ENCODE measurements around the gene RSRC1. TPM values are rescaled to one million over a fixed set of nuclear protein-coding genes. Genes with fewer than 3 reads are reported as not detected.

Gene RSRC1
- total and polyA plus RNA-seq, 9 donors: 20.6 to 41.2 (median 22.2) TPM

DNA sequence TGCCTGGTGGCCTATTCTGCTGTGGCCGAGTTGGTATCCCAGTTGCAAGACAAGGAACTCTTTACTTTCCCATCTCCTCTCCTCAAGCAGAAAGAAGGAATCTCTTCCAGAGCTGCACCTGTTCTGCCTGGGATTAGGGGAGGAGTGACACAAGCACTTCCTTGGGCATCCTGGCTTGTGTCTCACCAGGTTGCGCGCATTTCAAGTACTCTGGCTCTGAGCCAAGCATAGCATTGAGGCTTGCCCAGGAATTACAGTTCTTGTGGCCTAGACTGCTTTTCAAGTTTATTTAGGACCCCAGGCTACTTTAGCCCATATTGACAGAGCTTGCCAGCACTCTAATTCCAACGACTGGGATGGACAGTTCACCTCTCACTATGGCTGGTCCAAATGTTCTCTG, 150.5 kb downstream of the RSRC1 start:
- 92% methylated on average over 3 of the region's 4 CpGs for WGBS (ENCODE audit: insufficient coverage)
- no peak for DNase-seq
- Histone ChIP-seq H3K9me3 (replicated peaks; ENCODE audit: control insufficient read depth, low read depth, low read length) (peaks cover 4% of the 10 kb centered on the region), H3K36me3 (ENCODE audit: control insufficient read depth, insufficient read depth, low read length) (no peaks in the 10 kb centered on the region), H3K27ac (ENCODE audit: low read length) (no peak overlapping the region), H3K27me3 (ENCODE audit: control insufficient read depth, insufficient read depth, low read length) (no peaks in the 10 kb centered on the region), H3K4me1 (ENCODE audit: control insufficient read depth, insufficient read depth, low read length) (no peaks in the 10 kb centered on the region), H3K4me3 (ENCODE audit: low read length) (no peak overlapping the region)

DNA sequence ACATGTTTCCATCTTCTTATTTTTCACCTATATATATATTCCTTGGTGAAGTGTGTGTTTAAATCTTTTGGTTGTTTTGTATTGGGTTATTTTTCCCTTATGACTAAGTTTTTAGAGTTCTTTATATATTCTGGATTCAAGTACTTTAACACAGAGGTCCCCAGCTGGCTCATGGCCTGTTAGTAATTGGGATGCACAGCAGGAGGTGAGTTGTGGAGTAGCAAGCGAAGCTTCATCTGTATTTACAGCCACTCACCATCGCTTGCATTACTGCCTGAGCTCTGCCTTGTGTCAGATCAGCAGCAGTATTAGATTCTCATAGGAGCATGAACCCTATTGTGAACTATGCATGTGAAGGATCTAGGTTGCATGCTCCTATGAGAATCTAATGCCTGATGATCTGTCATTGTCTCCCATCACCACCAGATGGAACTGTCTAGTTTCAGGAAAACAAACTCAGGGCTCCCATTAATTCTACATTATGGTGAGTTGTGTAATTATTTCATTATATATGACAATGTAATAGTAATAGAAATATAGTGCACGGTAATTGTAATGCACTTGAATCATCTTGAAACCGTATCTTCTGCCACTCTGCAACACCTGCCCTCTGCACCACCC, 151.6 kb downstream of the RSRC1 start:
- Histone ChIP-seq H3K27ac (ENCODE audit: low read length) (no peak overlapping the region), H3K36me3 (ENCODE audit: control insufficient read depth, insufficient read depth, low read length) (no peaks in the 10 kb centered on the region), H3K9me3 (replicated peaks; ENCODE audit: control insufficient read depth, low read depth, low read length) (peaks cover 2% of the 10 kb centered on the region), H3K4me3 (ENCODE audit: low read length) (no peak overlapping the region), H3K4me1 (ENCODE audit: control insufficient read depth, insufficient read depth, low read length) (no peaks in the 10 kb centered on the region), H3K27me3 (ENCODE audit: control insufficient read depth, insufficient read depth, low read length) (no peaks in the 10 kb centered on the region)
- WGBS (ENCODE audit: insufficient coverage): 100% methylated on average over 2 of the region's 4 CpGs
- DNase-seq: no peak

DNA sequence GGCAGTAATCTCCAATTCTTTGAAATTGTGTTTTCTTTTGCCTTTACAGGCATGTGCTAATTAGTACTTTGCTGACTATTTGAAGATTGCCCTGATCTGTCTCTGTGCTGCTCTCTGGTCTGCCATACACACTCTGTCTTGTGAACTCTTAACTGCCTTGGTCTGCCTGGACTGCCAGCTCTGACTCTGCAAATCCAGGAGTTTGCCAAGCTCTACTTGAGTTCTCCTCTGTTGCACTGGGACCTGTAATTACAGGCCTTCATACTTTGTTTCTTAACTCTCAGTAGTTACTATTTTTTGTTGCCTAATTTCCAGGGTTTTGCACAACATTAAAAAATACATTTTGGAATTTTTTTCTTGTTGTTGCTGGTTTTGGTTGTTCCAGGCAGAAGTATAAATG, 155.0 kb downstream of the RSRC1 start:
- H3K4me1 ChIP-seq (ENCODE audit: control insufficient read depth, insufficient read depth, low read length): no peaks in the 10 kb centered on the region
- H3K4me3 ChIP-seq (ENCODE audit: low read length): no peak overlapping the region
- no peaks in the 10 kb centered on the region for H3K27me3 ChIP-seq (ENCODE audit: control insufficient read depth, insufficient read depth, low read length)
- H3K36me3 ChIP-seq (ENCODE audit: control insufficient read depth, insufficient read depth, low read length): no peaks in the 10 kb centered on the region
- no peak overlapping the region for H3K27ac ChIP-seq (ENCODE audit: low read length)
- H3K9me3 ChIP-seq (replicated peaks; ENCODE audit: control insufficient read depth, low read depth, low read length): peaks cover 18% of the 10 kb centered on the region
- DNase-seq: no peak

DNA sequence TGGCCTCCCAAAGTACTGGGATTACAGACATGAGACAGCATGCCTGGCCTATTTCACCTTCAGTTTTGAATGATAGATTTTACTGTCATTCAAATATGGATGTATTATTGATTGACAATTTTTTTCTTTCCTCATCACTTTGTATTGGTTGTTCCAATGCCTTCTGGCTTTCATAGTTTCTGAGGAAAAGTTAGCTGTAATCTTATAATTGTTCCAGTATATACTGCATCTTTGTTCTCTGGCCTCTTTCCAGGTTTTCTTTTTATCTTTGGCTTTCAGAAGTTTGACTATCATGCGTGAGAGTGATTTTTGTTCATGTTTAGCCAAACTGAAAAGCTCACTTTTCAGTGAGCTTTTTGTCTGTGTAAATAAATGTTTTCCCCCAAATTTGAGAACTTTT, 157.1 kb downstream of the RSRC1 start:
- no peaks in the 10 kb centered on the region for H3K36me3 ChIP-seq (ENCODE audit: control insufficient read depth, insufficient read depth, low read length)
- no peak overlapping the region for H3K4me3 ChIP-seq (ENCODE audit: low read length)
- peaks cover 18% of the 10 kb centered on the region for H3K9me3 ChIP-seq (replicated peaks; ENCODE audit: control insufficient read depth, low read depth, low read length)
- no CpG with 5 or more reads among the region's 1 CpG for WGBS (ENCODE audit: insufficient coverage)
- DNase-seq: no peak
- H3K27ac ChIP-seq (ENCODE audit: low read length): no peak overlapping the region
- no peaks in the 10 kb centered on the region for H3K27me3 ChIP-seq (ENCODE audit: control insufficient read depth, insufficient read depth, low read length)
- H3K4me1 ChIP-seq (ENCODE audit: control insufficient read depth, insufficient read depth, low read length): no peaks in the 10 kb centered on the region

DNA sequence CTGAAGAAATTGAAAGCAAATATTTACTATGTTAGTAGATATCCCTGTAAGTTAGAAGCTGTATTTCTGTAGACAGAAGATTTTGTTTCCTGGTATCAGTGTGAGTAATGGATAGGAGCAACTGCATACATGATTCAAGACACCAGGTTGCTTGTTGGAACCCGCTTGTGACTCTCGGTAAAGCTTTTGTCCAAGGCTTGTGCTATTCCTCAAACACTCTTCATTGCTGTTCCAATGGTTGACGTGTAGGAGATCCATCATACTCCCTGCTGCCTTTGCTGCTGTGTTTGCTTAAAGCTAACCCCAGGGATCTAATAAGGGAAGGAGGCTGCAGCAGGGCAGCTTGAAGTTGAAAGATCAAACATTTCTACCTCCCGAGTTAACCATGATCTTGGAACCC, 160.1 kb downstream of the RSRC1 start:
- 100% methylated on average over 1 of the region's 4 CpGs for WGBS (ENCODE audit: insufficient coverage)
- no peak overlapping the region for H3K4me3 ChIP-seq (ENCODE audit: low read length)
- H3K9me3 ChIP-seq (replicated peaks; ENCODE audit: control insufficient read depth, low read depth, low read length): peaks cover 18% of the 10 kb centered on the region
- DNase-seq: no peak
- H3K36me3 ChIP-seq (ENCODE audit: control insufficient read depth, insufficient read depth, low read length): no peaks in the 10 kb centered on the region
- no peaks in the 10 kb centered on the region for H3K4me1 ChIP-seq (ENCODE audit: control insufficient read depth, insufficient read depth, low read length)
- H3K27me3 ChIP-seq (ENCODE audit: control insufficient read depth, insufficient read depth, low read length): no peaks in the 10 kb centered on the region
- no peak overlapping the region for H3K27ac ChIP-seq (ENCODE audit: low read length)

DNA sequence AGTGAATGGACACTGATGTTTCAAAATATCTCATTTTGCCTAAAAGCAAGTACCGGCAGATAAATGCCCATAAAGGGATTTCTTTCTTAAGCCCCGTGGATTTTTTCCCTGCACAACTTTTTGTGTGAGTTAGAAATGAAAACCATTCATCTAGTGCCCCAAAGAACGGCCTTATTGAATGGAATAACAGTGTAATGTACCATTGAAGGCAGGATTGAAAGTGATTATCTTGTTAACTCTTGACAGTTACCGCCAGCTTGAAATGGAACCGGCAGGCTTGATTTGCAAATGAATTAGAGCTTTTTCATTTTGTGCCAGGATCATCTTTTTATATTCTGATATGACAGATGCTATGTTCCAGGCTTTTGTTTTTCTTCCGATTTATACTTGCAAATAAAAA, 162.2 kb downstream of the RSRC1 start:
- no peaks in the 10 kb centered on the region for H3K36me3 ChIP-seq (ENCODE audit: control insufficient read depth, insufficient read depth, low read length)
- H3K4me1 ChIP-seq (ENCODE audit: control insufficient read depth, insufficient read depth, low read length): no peaks in the 10 kb centered on the region
- H3K27ac ChIP-seq (ENCODE audit: low read length): no peak overlapping the region
- no peak overlapping the region for H3K4me3 ChIP-seq (ENCODE audit: low read length)
- DNase-seq: no peak
- 100% methylated on average over 1 of the region's 6 CpGs for WGBS (ENCODE audit: insufficient coverage)
- peaks cover 12% of the 10 kb centered on the region for H3K9me3 ChIP-seq (replicated peaks; ENCODE audit: control insufficient read depth, low read depth, low read length)
- no peaks in the 10 kb centered on the region for H3K27me3 ChIP-seq (ENCODE audit: control insufficient read depth, insufficient read depth, low read length)

DNA sequence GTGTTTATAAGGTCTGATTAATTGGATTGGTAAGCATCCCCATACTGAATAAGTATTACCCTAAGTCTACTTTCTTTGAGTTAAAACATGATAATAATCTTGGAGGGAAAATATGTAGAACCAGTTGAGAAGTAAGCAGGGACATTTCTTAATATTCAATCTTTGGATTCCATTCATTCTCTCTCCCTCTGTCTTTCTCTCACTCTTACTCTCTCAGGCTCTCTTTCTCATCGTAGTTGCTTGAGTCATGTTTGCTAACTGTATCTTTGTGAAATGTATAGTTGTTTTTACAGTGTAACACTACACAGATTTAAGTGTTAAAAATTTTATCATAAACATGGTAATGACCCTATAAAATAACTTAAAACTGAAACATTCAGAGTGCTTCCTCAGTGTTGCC, 163.8 kb downstream of the RSRC1 start:
- no peaks in the 10 kb centered on the region for H3K9me3 ChIP-seq (replicated peaks; ENCODE audit: control insufficient read depth, low read depth, low read length)
- no peaks in the 10 kb centered on the region for H3K4me1 ChIP-seq (ENCODE audit: control insufficient read depth, insufficient read depth, low read length)
- WGBS (ENCODE audit: insufficient coverage): no CpG with 5 or more reads among the region's 1 CpG
- no peak overlapping the region for H3K27ac ChIP-seq (ENCODE audit: low read length)
- no peaks in the 10 kb centered on the region for H3K27me3 ChIP-seq (ENCODE audit: control insufficient read depth, insufficient read depth, low read length)
- H3K4me3 ChIP-seq (ENCODE audit: low read length): no peak overlapping the region
- H3K36me3 ChIP-seq (ENCODE audit: control insufficient read depth, insufficient read depth, low read length): no peaks in the 10 kb centered on the region
- DNase-seq: no peak

DNA sequence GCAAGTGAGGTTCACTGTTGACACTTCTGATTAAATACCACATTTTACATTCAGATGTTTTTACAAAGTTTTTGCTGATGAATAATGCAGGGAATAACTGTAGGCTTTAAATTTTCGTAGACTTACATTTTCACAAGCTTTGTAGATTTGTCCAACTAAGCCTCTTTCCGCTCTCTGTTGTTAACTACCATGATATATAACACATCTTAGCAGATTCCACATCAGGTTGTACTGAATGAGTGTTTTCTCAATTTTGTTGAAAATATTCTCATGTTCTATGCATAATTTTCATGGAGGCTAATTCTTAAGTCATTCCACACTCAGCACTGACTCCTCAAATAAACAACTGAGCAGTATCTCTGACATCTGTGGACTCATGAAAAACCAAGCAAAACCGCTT, 168.3 kb downstream of the RSRC1 start:
- Histone ChIP-seq H3K4me3 (ENCODE audit: low read length) (no peak overlapping the region), H3K36me3 (ENCODE audit: control insufficient read depth, insufficient read depth, low read length) (no peaks in the 10 kb centered on the region), H3K27me3 (ENCODE audit: control insufficient read depth, insufficient read depth, low read length) (no peaks in the 10 kb centered on the region), H3K27ac (ENCODE audit: low read length) (no peak overlapping the region), H3K9me3 (replicated peaks; ENCODE audit: control insufficient read depth, low read depth, low read length) (no peaks in the 10 kb centered on the region), H3K4me1 (ENCODE audit: control insufficient read depth, insufficient read depth, low read length) (no peaks in the 10 kb centered on the region)
- DNase-seq: no peak
- whole genome bisulfite sequencing (ENCODE audit: insufficient coverage): 83% methylated on average over 1 of the region's 3 CpGs

DNA sequence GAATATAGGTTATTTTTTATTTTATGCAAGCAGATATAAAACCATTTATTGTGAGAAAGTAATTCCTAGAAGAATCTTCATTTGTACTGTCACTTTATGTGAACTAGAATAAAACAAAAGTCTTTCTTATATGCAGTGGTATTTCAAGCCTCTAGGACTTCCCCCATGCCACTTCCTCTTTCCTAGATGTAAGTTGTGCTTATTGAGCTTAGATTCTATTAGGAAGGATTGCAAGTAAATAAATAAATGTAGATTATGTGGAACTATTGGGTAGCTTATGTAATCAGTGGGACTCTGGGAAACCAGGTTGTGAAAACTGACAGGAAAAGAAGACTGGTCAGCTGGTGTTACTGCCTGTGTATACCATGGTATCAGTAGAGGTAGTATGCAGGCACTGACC, 169.7 kb downstream of the RSRC1 start:
- Histone ChIP-seq H3K27me3 (ENCODE audit: control insufficient read depth, insufficient read depth, low read length) (no peaks in the 10 kb centered on the region), H3K36me3 (ENCODE audit: control insufficient read depth, insufficient read depth, low read length) (no peaks in the 10 kb centered on the region), H3K9me3 (replicated peaks; ENCODE audit: control insufficient read depth, low read depth, low read length) (no peaks in the 10 kb centered on the region), H3K4me3 (ENCODE audit: low read length) (no peak overlapping the region), H3K4me1 (ENCODE audit: control insufficient read depth, insufficient read depth, low read length) (no peaks in the 10 kb centered on the region), H3K27ac (ENCODE audit: low read length) (no peak overlapping the region)
- DNase-seq: peak; percentile 5

DNA sequence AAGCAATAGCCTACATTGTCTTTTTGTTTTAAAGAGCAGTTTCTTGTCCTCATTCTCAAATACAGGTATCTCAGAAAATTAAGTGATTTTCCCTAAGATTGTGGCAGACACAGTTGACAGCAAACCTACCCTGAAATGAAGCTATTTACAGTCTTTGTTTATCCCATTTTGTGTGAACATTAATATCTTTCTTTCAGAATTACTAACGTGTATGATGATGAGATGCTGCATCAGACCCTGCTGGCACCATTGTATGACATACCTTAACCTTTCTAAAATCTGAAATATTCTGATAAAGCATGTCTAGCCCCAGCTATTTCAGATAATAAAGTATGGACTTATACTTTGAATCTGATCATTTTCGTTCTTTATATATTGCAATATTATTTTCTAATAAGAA, 185.9 kb downstream of the RSRC1 start:
- Histone ChIP-seq H3K4me3 (ENCODE audit: low read length) (no peak overlapping the region), H3K36me3 (ENCODE audit: control insufficient read depth, insufficient read depth, low read length) (no peaks in the 10 kb centered on the region), H3K4me1 (ENCODE audit: control insufficient read depth, insufficient read depth, low read length) (no peaks in the 10 kb centered on the region), H3K27me3 (ENCODE audit: control insufficient read depth, insufficient read depth, low read length) (no peaks in the 10 kb centered on the region), H3K27ac (ENCODE audit: low read length) (no peak overlapping the region), H3K9me3 (replicated peaks; ENCODE audit: control insufficient read depth, low read depth, low read length) (no peaks in the 10 kb centered on the region)
- DNase-seq: no peak
- WGBS (ENCODE audit: insufficient coverage): no CpG with 5 or more reads among the region's 2 CpGs

DNA sequence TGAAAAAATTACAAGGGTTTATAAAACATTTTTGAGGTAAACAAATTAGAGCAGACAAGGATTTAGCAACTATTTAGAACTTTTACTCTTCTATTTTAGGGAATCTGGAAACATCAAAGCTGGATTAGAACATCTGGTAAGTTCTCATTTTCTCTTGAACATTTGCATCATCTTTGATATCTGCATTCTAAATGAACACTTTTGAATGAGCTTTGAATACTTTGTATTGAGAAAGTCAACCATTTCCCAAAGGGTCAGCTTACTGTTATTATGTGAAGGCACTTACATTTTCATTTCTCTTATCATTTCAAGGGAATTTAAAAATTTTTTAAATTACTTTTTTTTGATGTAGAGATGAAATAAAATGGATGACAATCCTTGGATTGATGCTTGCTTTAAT, 188.1 kb downstream of the RSRC1 start:
- Histone ChIP-seq H3K36me3 (ENCODE audit: control insufficient read depth, insufficient read depth, low read length) (no peaks in the 10 kb centered on the region), H3K4me1 (ENCODE audit: control insufficient read depth, insufficient read depth, low read length) (no peaks in the 10 kb centered on the region), H3K27ac (ENCODE audit: low read length) (no peak overlapping the region), H3K27me3 (ENCODE audit: control insufficient read depth, insufficient read depth, low read length) (no peaks in the 10 kb centered on the region), H3K9me3 (replicated peaks; ENCODE audit: control insufficient read depth, low read depth, low read length) (no peaks in the 10 kb centered on the region), H3K4me3 (ENCODE audit: low read length) (no peak overlapping the region)
- no peak for DNase-seq

Data from muscle of leg (tissue), 11 donors.